ENCODE data around the gene KIFC3. TPM values are rescaled to one million over a fixed set of nuclear protein-coding genes. Genes with fewer than 3 reads are reported as not detected.

Gene KIFC3
- total RNA-seq, 1 donor = 40.5 TPM

GRCh38 chr16:57763285-57764005 is 38.8 kb downstream of the KIFC3 start:
- peak overlapping the region; percentile 61 for H3K27ac ChIP-seq (ENCODE audit: low read depth, low read length)
- DNase-seq (ENCODE audit: insufficient read length, low spot score, missing footprints) = peak; percentile 77
- TF ChIP-seq CTCF (IDR thresholded peaks at IDR 0.05; ENCODE audit: extremely low read depth, low read depth, low read length) = no peak

GRCh38 chr16:57762365-57763040 is 39.8 kb downstream of the KIFC3 start:
- Histone ChIP-seq H3K36me3 (ENCODE audit: insufficient read depth, low read length) (peaks cover 19% of the 10 kb centered on the region), H3K79me2 (ENCODE audit: insufficient read depth, low read length) (peaks cover 7% of the 10 kb centered on the region), H3K4me3 (ENCODE audit: insufficient read depth, low read length) (no peak overlapping the region), H4K20me1 (ENCODE audit: insufficient read depth, low read length) (no peaks in the 10 kb centered on the region), H3K27me3 (ENCODE audit: insufficient read depth, low read length) (no peaks in the 10 kb centered on the region), H3K9me3 (ENCODE audit: low read depth, low read length) (no peaks in the 10 kb centered on the region), H3K4me2 (ENCODE audit: insufficient read depth, low read length) (no peak overlapping the region), H3K27ac (ENCODE audit: low read depth, low read length) (no peak overlapping the region), H3K4me1 (ENCODE audit: insufficient read depth, low read length) (peaks cover 8% of the 10 kb centered on the region), H2AFZ (ENCODE audit: low read length) (no peak overlapping the region)
- peak; percentile 73 for DNase-seq (ENCODE audit: insufficient read length, low spot score, missing footprints)
- no peak for TF ChIP-seq CTCF (IDR thresholded peaks at IDR 0.05; ENCODE audit: extremely low read depth, low read depth, low read length)

More at GRCh38 chr16:57763285-57764005, 38.8 kb downstream of the KIFC3 start:
- Histone ChIP-seq H3K27me3 (ENCODE audit: insufficient read depth, low read length) (no peaks in the 10 kb centered on the region), H3K36me3 (ENCODE audit: insufficient read depth, low read length) (peaks cover 28% of the 10 kb centered on the region), H3K4me1 (ENCODE audit: insufficient read depth, low read length) (peaks cover 8% of the 10 kb centered on the region), H2AFZ (ENCODE audit: low read length) (no peak overlapping the region), H4K20me1 (ENCODE audit: insufficient read depth, low read length) (no peaks in the 10 kb centered on the region), H3K4me3 (ENCODE audit: insufficient read depth, low read length) (no peak overlapping the region), H3K4me2 (ENCODE audit: insufficient read depth, low read length) (no peak overlapping the region), H3K79me2 (ENCODE audit: insufficient read depth, low read length) (peaks cover 7% of the 10 kb centered on the region), H3K9me3 (ENCODE audit: low read depth, low read length) (no peaks in the 10 kb centered on the region)

- peaks cover 1% of the 10 kb centered on the region for H4K20me1 ChIP-seq (ENCODE audit: insufficient read depth, low read length)
- DNase-seq (ENCODE audit: insufficient read length, low spot score, missing footprints) = no peak
- H3K27ac ChIP-seq (ENCODE audit: low read depth, low read length) = no peak overlapping the region
- no peak for TF ChIP-seq CTCF (IDR thresholded peaks at IDR 0.05; ENCODE audit: extremely low read depth, low read depth, low read length)
- H3K4me2 ChIP-seq (ENCODE audit: insufficient read depth, low read length) = no peak overlapping the region
- H3K4me1 ChIP-seq (ENCODE audit: insufficient read depth, low read length) = peaks cover 8% of the 10 kb centered on the region
- H2AFZ ChIP-seq (ENCODE audit: low read length) = no peak overlapping the region
- peaks cover 14% of the 10 kb centered on the region for H3K36me3 ChIP-seq (ENCODE audit: insufficient read depth, low read length)
- H3K4me3 ChIP-seq (ENCODE audit: insufficient read depth, low read length) = no peak overlapping the region
- peaks cover 7% of the 10 kb centered on the region for H3K79me2 ChIP-seq (ENCODE audit: insufficient read depth, low read length)
- H3K27me3 ChIP-seq (ENCODE audit: insufficient read depth, low read length) = no peaks in the 10 kb centered on the region
- H3K9me3 ChIP-seq (ENCODE audit: low read depth, low read length) = no peaks in the 10 kb centered on the region
Observed at GRCh38 chr16:57761957-57762356, 40.3 kb downstream of the KIFC3 start.

- no peak overlapping the region for H3K4me3 ChIP-seq (ENCODE audit: insufficient read depth, low read length)
- peaks cover 8% of the 10 kb centered on the region for H3K4me1 ChIP-seq (ENCODE audit: insufficient read depth, low read length)
- peaks cover 6% of the 10 kb centered on the region for H4K20me1 ChIP-seq (ENCODE audit: insufficient read depth, low read length)
- no peak for TF ChIP-seq CTCF (IDR thresholded peaks at IDR 0.05; ENCODE audit: extremely low read depth, low read depth, low read length)
- H3K4me2 ChIP-seq (ENCODE audit: insufficient read depth, low read length) = no peak overlapping the region
- H3K27me3 ChIP-seq (ENCODE audit: insufficient read depth, low read length) = no peaks in the 10 kb centered on the region
- H3K79me2 ChIP-seq (ENCODE audit: insufficient read depth, low read length) = peaks cover 7% of the 10 kb centered on the region
- DNase-seq (ENCODE audit: insufficient read length, low spot score, missing footprints) = peak; percentile 70
- H3K27ac ChIP-seq (ENCODE audit: low read depth, low read length) = no peak overlapping the region
- no peak overlapping the region for H2AFZ ChIP-seq (ENCODE audit: low read length)
- no peaks in the 10 kb centered on the region for H3K9me3 ChIP-seq (ENCODE audit: low read depth, low read length)
- peaks cover 15% of the 10 kb centered on the region for H3K36me3 ChIP-seq (ENCODE audit: insufficient read depth, low read length)
Observed at GRCh38 chr16:57761301-57761700, 41.0 kb downstream of the KIFC3 start.

All from osteoblast (primary cell).